MV-4-11 (cell line): ENCODE measurements around the gene SLC39A7.
"Not testable (repeated sequence)": the region's sequence is repeated elsewhere in the genome, so short reads cannot be mapped to it uniquely, and the experiment has no call there.

Experiments used
- DNase-seq: peaks from one replicate; lab custom pipeline; 2025; lab: John Stamatoyannopoulos, UW

The SLC39A7 gene

GRCh38 chr6:33205191-33206026 is 4.7 kb downstream of the SLC39A7 start:
- DNase-seq = peak; percentile 5

GRCh38 chr6:33206027-33206863 is 5.6 kb downstream of the SLC39A7 start:
- DNase-seq = no peak

- DNase-seq = no peak
These were observed 6.3 kb downstream of the SLC39A7 start for GRCh38 chr6:33206864-33207551.

- no peak for DNase-seq
These were observed 7.0 kb downstream of the SLC39A7 start for GRCh38 chr6:33207552-33208090.

GRCh38 chr6:33208091-33208967 is 7.7 kb downstream of the SLC39A7 start, which contains the start of gene RING1:
Gene RING1 (plus strand): TSS chr6:33208500. CDS start chr6:33208823, 323 bp downstream.
- peak; percentile 70 for DNase-seq

GRCh38 chr6:33209856-33210255 is 9.2 kb downstream of the SLC39A7 start:
- no peak for DNase-seq

- no peak for DNase-seq
These were observed 10.5 kb downstream of the SLC39A7 start for GRCh38 chr6:33211136-33211535.

GRCh38 chr6:33211666-33212422 is 11.2 kb downstream of the SLC39A7 start:
- DNase-seq = no peak

GRCh38 chr6:33212857-33213165 is 12.1 kb downstream of the SLC39A7 start:
- no peak for DNase-seq

GRCh38 chr6:33213166-33213988 is 12.7 kb downstream of the SLC39A7 start:
- peak; percentile 24 for DNase-seq

GRCh38 chr6:33213989-33214335 is 13.3 kb downstream of the SLC39A7 start:
- no peak for DNase-seq

GRCh38 chr6:33215271-33216116 is 14.8 kb downstream of the SLC39A7 start:
- DNase-seq = no peak

GRCh38 chr6:33216117-33216649 is 15.5 kb downstream of the SLC39A7 start:
- no peak for DNase-seq

GRCh38 chr6:33217246-33217645 is 16.6 kb downstream of the SLC39A7 start:
- DNase-seq = no peak

- no peak for DNase-seq
These were observed 17.0 kb downstream of the SLC39A7 start for GRCh38 chr6:33217681-33218080.

- not testable (repeated sequence) for DNase-seq
These were observed 25.9 kb downstream of the SLC39A7 start for GRCh38 chr6:33226503-33227120.

- no peak for DNase-seq
These were observed 34.6 kb downstream of the SLC39A7 start for GRCh38 chr6:33235221-33235634.

GRCh38 chr6:33236328-33236727 is 35.7 kb downstream of the SLC39A7 start:
- DNase-seq = no peak
